SK-N-SH treated with all-trans-retinoic acid at 6 μM for 48 hours (cell line): ENCODE data around the gene VAV1.

ENCODE experiments used
- ATAC-seq: fragments of 200-7000 bp; cut with Tn5 transposase; 3 replicates; pipeline ENCODE4 v1.9.1; 2020; ENCODE audit warnings: mild to moderate bottlenecking, moderate library complexity
- ARNTL ChIP-seq: fragments of 450-650 bp; formaldehyde crosslinking; IDR thresholded peaks from 2 replicates; pipeline ENCODE4 v1.5.0; 2020; ENCODE audit warnings: low read depth, mild to moderate bottlenecking, moderate library complexity, borderline replicate concordance
- CREB5 ChIP-seq: fragments of 250-450 bp; sonication (Bioruptor Pico); IDR thresholded peaks from 2 replicates; pipeline ENCODE4 v1.5.1; 2020; ENCODE audit warnings: low read depth, mild to moderate bottlenecking, moderate library complexity
- CSDC2 ChIP-seq: fragments of 250-450 bp; sonication (Bioruptor Pico); IDR thresholded peaks from 2 replicates; pipeline ENCODE4 v1.5.0; 2020; ENCODE audit warnings: mild to moderate bottlenecking, moderate library complexity
- CSRNP3 ChIP-seq: fragments of 250-450 bp; sonication (Bioruptor Pico); IDR thresholded peaks from 2 replicates; pipeline ENCODE4 v1.5.1; 2021; ENCODE audit warnings: mild to moderate bottlenecking, moderate library complexity
- ESRRG ChIP-seq: fragments of 250-450 bp; sonication (Bioruptor Pico); IDR thresholded peaks from 2 replicates; pipeline ENCODE4 v1.6.1; 2021; ENCODE audit warnings: mild to moderate bottlenecking
- GLIS3 ChIP-seq: fragments of 250-450 bp; sonication (Bioruptor Pico); IDR thresholded peaks from 2 replicates; pipeline ENCODE4 v1.5.0; 2020; ENCODE audit warnings: mild to moderate bottlenecking, moderate library complexity
- ISL1 ChIP-seq: fragments of 250-450 bp; sonication (Bioruptor Pico); IDR thresholded peaks from 2 replicates; pipeline ENCODE4 v2.1.2; 2022; ENCODE audit warnings: mild to moderate bottlenecking, moderate library complexity
- OSR1 ChIP-seq: fragments of 250-450 bp; sonication (Bioruptor Pico); IDR thresholded peaks from 2 replicates; pipeline ENCODE4 v1.8.0; 2022; ENCODE audit warnings: moderate library complexity, mild to moderate bottlenecking, inconsistent platforms
- POU6F1 ChIP-seq: fragments of 250-450 bp; sonication (Bioruptor Pico); IDR thresholded peaks from 2 replicates; pipeline ENCODE4 v1.8.0; 2021; ENCODE audit warnings: low read depth, mild to moderate bottlenecking, moderate library complexity, borderline replicate concordance
- PPARA ChIP-seq: fragments of 250-450 bp; sonication (Bioruptor Pico); IDR thresholded peaks from 2 replicates; pipeline ENCODE4 v1.5.0; 2020; ENCODE audit warnings: mild to moderate bottlenecking, borderline replicate concordance
- RARB ChIP-seq: fragments of 250-450 bp; sonication (Bioruptor Pico); IDR thresholded peaks from 2 replicates; pipeline ENCODE4 v1.8.0; 2021; ENCODE audit warnings: mild to moderate bottlenecking, moderate library complexity
- SNAI2 ChIP-seq: fragments of 250-450 bp; sonication (Bioruptor Pico); IDR thresholded peaks from 2 replicates; pipeline ENCODE4 v1.5.0; 2020; ENCODE audit warnings: mild to moderate bottlenecking, moderate library complexity
- TCF4 ChIP-seq: fragments of 250-450 bp; sonication (Bioruptor Pico); IDR thresholded peaks from 2 replicates; pipeline ENCODE4 v1.8.0; 2021; ENCODE audit warnings: mild to moderate bottlenecking, moderate library complexity, borderline replicate concordance
- TOX ChIP-seq: fragments of 250-450 bp; sonication (Bioruptor Pico); IDR thresholded peaks from 2 replicates; pipeline ENCODE4 v1.8.0; 2021; ENCODE audit warnings: mild to moderate bottlenecking, moderate library complexity, borderline replicate concordance
- TSHZ2 ChIP-seq: fragments of 250-450 bp; sonication (Bioruptor Pico); IDR thresholded peaks from 2 replicates; pipeline ENCODE4 v1.5.0; 2020; ENCODE audit warnings: mild to moderate bottlenecking, moderate library complexity
- ZFP3 ChIP-seq: fragments of 250-450 bp; sonication (Bioruptor Pico); IDR thresholded peaks from 2 replicates; pipeline ENCODE4 v1.5.0; 2020; ENCODE audit warnings: mild to moderate bottlenecking, moderate library complexity
- ZFP30 ChIP-seq: fragments of 450-650 bp; formaldehyde crosslinking; IDR thresholded peaks from 2 replicates; pipeline ENCODE4 v1.5.0; 2022; ENCODE audit warnings: mild to moderate bottlenecking, moderate library complexity
- ZNF70 ChIP-seq: fragments of 450-650 bp; formaldehyde crosslinking; IDR thresholded peaks from 2 replicates; pipeline ENCODE4 v1.5.0; 2020; ENCODE audit warnings: mild to moderate bottlenecking, moderate library complexity
- ZNF8 ChIP-seq: fragments of 450-650 bp; formaldehyde crosslinking; IDR thresholded peaks from 2 replicates; pipeline ENCODE4 v1.5.0; 2020; ENCODE audit warnings: mild to moderate bottlenecking, moderate library complexity

VAV1 gene

GRCh38 chr19:6851359-6851758, 78.9 kb downstream of the VAV1 start:
- no peak for ATAC-seq

GRCh38 chr19:6852001-6852400, 79.5 kb downstream of the VAV1 start:
- no peak for ATAC-seq
- TF ChIP-seq CREB5 (CRISPR knock-in tag) (no peak), ZNF8 (CRISPR knock-in tag) (no peak), ARNTL (CRISPR knock-in tag) (no peak)

More at GRCh38 chr19:6851359-6851758, 78.9 kb downstream of the VAV1 start:
- TF ChIP-seq RARB (no peak), ISL1 (CRISPR knock-in tag) (no peak), POU6F1 (CRISPR knock-in tag) (no peak), GLIS3 (no peak), ESRRG (CRISPR knock-in tag) (no peak), ZFP30 (no peak), SNAI2 (no peak), ZFP3 (no peak), TOX (CRISPR knock-in tag) (no peak), ZNF70 (CRISPR knock-in tag) (no peak), TCF4 (CRISPR knock-in tag) (no peak)

- ATAC-seq, result no peak
- TF ChIP-seq CSDC2 (CRISPR knock-in tag) (no peak), CREB5 (CRISPR knock-in tag) (no peak), CSRNP3 (no peak), RARB (no peak), SNAI2 (no peak), ISL1 (CRISPR knock-in tag) (no peak), ZFP3 (no peak), TSHZ2 (no peak), ESRRG (CRISPR knock-in tag) (no peak)
Measured at GRCh38 chr19:6853868-6854267, 81.4 kb downstream of the VAV1 start.

- no peak for ATAC-seq
- no peak for TF ChIP-seq ESRRG (CRISPR knock-in tag)
- no peak for TF ChIP-seq OSR1 (CRISPR knock-in tag)
Measured at GRCh38 chr19:6854758-6855157, 82.2 kb downstream of the VAV1 start.

GRCh38 chr19:6856749-6857372, 84.4 kb downstream of the VAV1 start:
- no peak for ATAC-seq

More at GRCh38 chr19:6856749-6857372, 84.4 kb downstream of the VAV1 start:
- no peak for TF ChIP-seq PPARA (CRISPR knock-in tag)
- no peak for TF ChIP-seq ZFP30
- no peak for TF ChIP-seq CSRNP3
- TF ChIP-seq ESRRG (CRISPR knock-in tag), result no peak
